Thyroid gland (tissue), 4 donors: ENCODE measurements around the gene MTUS2.

Source experiments
- POLR2A ChIP-seq, 2 donors: fragments of 450-650 bp; IDR thresholded peaks; one replicate each; pipeline ENCODE4 v1.6.1; 2017; ENCODE audit warnings: antibody characterized with exemption in 2 of 2, mild to moderate bottlenecking in 2 of 2, moderate library complexity in 1 of 2
- TF ChIP-seq, protein P1 (sequence below), 6 experiments: fragments of 200-600 bp in 3 of 6; fragments of 450-650 bp in 3 of 6; sonication (generic) in 3 of 6; IDR thresholded peaks; one replicate each; pipeline ENCODE4 v1.5.1; 2016 to 2019; ENCODE audit warnings: antibody characterized with exemption in 6 of 6, mild to moderate bottlenecking in 2 of 6, inconsistent platforms in 1 of 6, moderate library complexity in 1 of 6

DNA sequence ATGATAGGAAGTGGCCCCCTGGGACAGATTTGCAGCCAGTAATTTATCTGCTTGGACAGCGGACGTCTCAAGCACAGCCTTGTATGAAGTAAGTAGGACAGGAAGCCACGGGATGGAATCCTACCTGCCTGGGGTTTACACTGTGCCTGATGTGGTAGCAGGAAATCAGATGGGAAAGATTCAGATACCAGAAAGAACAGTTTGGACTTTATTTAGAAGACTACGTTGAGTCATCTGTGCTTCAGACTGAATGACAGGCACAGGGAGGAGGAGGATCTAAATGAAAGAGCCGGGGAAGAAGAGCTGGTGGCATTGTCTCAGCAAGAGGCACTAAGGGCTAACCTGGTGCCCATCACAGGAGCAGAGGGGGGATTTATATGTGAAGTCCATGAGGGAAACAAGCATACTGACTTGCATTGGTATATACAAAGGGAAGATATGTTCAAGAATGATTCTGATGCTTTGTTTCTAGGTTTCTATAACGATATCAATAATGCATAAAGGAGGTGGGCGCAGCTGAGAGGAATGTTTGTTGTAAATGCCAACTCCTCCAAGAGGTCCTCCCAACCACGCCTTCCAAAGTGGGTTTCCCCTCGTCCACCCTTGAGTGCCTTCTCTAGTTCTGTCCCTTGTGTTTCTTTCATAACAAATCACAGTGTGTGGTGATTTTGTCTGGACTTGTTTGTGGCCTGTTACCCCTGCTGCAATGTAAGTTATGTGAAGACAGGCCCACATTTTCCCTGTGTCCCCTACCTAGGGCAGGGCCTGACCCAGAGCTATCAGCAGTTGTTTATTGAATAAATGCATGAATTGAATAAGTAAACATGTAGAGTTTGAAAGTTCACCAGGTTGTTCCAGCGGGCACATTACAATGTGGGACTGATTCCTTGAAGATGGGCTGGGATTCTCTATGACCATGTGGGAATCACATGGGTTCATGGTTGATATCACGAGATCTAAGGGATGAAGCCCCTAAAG lies 446.9 kb downstream of the MTUS2 start:
- TF ChIP-seq, protein P1, sequence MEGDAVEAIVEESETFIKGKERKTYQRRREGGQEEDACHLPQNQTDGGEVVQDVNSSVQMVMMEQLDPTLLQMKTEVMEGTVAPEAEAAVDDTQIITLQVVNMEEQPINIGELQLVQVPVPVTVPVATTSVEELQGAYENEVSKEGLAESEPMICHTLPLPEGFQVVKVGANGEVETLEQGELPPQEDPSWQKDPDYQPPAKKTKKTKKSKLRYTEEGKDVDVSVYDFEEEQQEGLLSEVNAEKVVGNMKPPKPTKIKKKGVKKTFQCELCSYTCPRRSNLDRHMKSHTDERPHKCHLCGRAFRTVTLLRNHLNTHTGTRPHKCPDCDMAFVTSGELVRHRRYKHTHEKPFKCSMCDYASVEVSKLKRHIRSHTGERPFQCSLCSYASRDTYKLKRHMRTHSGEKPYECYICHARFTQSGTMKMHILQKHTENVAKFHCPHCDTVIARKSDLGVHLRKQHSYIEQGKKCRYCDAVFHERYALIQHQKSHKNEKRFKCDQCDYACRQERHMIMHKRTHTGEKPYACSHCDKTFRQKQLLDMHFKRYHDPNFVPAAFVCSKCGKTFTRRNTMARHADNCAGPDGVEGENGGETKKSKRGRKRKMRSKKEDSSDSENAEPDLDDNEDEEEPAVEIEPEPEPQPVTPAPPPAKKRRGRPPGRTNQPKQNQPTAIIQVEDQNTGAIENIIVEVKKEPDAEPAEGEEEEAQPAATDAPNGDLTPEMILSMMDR (IDR thresholded peaks at IDR 0.05), result no peak
- no peak for TF ChIP-seq POLR2A (IDR thresholded peaks at IDR 0.05)
